Thyroid gland (tissue), 4 donors: ENCODE measurements around the gene TP53I13.

Source experiments
- CTCF ChIP-seq, 6 experiments: fragments of 200-600 bp in 3 of 6; fragments of 450-650 bp in 3 of 6; sonication (generic) in 3 of 6; IDR thresholded peaks; one replicate each; pipeline ENCODE4 v1.5.1; 2016 to 2019; ENCODE audit warnings: antibody characterized with exemption in 6 of 6, mild to moderate bottlenecking in 2 of 6, inconsistent platforms in 1 of 6, moderate library complexity in 1 of 6
- POLR2A ChIP-seq, 2 donors: fragments of 450-650 bp; IDR thresholded peaks; one replicate each; pipeline ENCODE4 v1.6.1; 2017; ENCODE audit warnings: antibody characterized with exemption in 2 of 2, mild to moderate bottlenecking in 2 of 2, moderate library complexity in 1 of 2

- TF ChIP-seq CTCF (IDR thresholded peaks at IDR 0.05) = no peak
- no peak for TF ChIP-seq POLR2A (IDR thresholded peaks at IDR 0.05)
Observed at GRCh38 chr17:29583324-29584248, 15.1 kb downstream of the TP53I13 start.
